Limb (tissue), 2 donors: Measurements from ENCODE around the gene GAS7.
"Not testable (repeated sequence)": the region's sequence is repeated elsewhere in the genome, so short reads cannot be mapped to it uniquely, and the experiment has no call there.

Experiments used
- DNase-seq, 2 donors: peaks; one replicate each; pipeline ENCODE4 v3.0.0-alpha.2; 2016; ENCODE audit errors: extremely low spot score in 2 of 2

Gene GAS7

DNA sequence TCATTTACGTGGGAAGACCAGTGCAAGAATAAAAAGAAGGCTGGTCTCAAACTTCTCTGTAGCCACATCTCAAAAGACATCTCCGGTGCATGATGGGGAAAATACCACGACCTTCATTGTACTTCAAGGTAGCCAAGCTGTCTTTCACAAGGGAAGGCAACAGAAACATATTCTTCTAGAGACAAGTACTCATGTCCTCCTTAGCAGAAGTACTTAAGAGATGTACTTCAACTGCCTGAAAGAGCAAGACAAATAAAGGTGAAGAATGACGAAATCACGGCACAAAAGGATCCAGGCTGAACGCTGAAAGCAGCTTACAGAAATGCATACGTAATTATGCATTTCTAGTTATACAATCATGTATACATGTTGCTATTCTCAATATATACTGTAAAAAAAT, 169.3 kb downstream of the GAS7 start:
- DNase-seq, result no peak

GRCh38 chr17:10025976-10026901, 172.2 kb downstream of the GAS7 start:
- DNase-seq, result peak in 1 of 2 donors; percentile 63

DNA sequence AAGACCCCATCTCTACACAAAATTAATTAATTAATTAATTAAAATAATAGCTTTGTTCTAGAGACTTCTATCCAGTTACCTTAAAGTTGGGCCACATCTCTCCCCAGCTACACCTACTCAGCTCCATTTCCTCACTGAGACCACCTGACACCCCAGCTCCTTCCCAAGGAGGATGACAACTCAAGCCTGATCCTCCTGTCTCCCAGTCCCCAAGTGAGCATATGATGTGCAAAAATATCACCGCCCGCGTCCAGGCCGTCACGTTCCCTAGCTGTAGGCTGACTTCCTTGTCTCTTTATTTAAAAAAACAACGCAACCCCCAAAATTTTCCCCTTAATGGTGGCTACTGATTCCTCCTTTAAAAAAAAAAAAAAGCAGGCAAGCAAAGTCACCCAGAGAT, 173.2 kb downstream of the GAS7 start:
- DNase-seq, result no peak

DNA sequence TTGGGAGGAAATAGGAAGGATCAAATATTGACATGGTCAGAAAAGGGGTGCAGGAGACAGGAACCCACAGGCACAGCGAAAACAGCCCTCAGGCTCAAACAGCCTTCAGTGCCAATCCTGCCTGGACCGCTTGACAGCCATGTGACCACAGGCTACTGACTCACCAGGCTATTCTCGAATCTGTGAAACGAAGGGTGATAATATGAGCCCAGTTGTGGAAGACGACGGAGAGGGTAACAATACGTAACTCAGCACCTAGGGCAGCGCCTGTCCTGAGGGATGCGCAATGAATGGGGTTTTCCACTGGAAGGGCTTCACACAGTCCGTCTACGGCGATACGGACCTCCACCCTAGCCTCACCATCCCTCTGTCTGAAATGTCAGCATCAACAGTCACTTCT, 176.0 kb downstream of the GAS7 start:
- DNase-seq, result no peak

GRCh38 chr17:10021272-10021984, 177.0 kb downstream of the GAS7 start:
- no peak for DNase-seq

DNA sequence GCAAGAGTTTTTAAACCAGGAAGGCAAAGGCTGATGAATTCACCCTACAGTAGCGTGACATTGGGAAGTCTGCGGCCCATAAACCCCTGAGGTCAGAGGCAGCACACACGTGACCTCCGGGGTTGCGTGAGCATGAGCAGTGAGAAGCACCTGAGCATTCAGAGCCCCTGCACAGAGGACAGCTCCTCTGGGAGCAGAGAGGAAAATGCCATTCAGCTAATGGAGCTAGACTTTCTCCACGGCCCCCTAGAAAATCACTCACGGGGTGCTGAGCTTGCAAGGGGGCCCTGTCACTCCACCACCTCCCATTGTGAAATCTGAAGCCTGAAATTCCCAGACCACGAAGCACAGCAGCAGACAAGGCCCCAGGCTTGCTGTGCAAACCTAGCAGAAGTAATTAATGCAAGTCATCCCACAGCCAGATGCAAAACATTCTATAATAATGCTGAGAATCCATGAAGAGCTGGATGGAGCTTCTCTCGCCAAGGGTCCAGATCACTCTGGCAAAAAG, 178.4 kb downstream of the GAS7 start:
- no peak for DNase-seq

DNA sequence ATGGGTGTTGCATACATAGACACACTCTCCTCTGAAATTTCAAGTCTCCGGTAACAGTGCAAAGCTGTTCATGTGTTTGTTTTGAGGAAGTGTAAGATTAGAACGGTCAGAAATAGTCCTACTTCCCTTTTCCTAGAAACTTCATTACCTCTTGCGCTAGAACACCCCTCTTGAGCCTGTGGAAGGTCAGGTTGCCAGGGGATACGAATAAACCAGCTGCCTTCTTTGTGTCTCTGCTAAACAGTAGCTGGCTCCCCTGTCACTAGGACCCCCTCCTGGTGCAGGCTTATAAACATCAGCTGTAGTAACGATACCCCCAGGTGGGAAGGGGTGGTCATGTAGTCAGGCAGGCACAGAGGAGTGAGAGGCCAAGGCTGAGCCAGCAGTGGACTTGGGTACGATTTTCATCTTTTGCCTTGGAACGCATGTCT, 179.9 kb downstream of the GAS7 start:
- DNase-seq, result no peak

GRCh38 chr17:10016958-10017570, 181.3 kb downstream of the GAS7 start:
- not testable (repeated sequence) for DNase-seq

- DNase-seq, result no peak
These were observed 184.9 kb downstream of the GAS7 start for GRCh38 chr17:10013365-10014112.

DNA sequence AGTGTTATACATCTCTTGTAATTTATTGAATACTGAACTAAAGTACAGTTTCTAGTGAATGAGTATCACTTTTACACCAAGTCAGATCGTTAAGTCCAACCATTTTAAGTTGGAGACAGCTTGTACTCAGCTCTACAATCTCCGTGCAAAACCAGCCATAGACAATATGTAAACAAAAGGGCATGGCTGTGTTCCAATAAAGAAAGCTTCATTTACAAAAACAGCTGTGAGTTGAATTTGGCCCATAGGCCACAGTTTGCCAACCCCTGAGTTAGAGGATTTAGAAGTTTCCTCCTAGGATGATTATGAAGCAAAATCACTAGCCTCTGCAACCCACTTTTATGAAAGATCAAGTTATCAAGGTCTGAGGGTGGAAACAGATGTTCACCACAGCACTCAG, 187.7 kb downstream of the GAS7 start:
- no peak for DNase-seq

GRCh38 chr17:10003705-10004104, 194.7 kb downstream of the GAS7 start:
- DNase-seq, result no peak

- DNase-seq, result not testable (repeated sequence)
These were observed 195.6 kb downstream of the GAS7 start for GRCh38 chr17:10002567-10003360.

DNA sequence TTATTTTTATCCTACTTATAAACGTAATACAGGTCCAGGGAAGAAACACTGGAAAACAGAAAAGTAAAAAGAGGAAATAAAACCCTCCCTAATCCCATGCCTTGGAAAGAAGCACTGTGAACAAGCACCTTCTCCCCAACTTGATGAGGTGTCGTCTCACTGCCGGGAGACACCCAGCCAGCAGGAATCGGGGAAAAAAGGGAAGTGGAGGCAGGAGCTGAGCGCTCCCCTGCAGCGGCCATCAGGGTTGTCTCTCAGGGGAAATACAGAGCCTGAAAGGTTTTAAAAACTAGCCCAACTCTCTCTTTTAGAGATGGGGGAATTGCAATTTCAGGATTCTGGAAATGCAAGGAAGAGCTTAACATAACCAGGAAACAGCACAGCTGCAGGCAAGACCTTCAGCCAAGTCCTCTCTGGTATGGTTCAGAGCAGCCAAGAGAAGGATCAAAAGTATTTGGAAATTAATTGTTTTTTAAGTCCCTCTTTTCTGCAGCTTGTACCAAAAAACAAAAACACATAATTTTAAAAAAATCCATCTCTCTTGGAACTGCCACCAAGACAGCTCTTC, 197.0 kb downstream of the GAS7 start:
- peak in 1 of 2 donors; percentile 60 for DNase-seq

- no peak for DNase-seq
These were observed 198.3 kb downstream of the GAS7 start for GRCh38 chr17:9999919-10000695.

DNA sequence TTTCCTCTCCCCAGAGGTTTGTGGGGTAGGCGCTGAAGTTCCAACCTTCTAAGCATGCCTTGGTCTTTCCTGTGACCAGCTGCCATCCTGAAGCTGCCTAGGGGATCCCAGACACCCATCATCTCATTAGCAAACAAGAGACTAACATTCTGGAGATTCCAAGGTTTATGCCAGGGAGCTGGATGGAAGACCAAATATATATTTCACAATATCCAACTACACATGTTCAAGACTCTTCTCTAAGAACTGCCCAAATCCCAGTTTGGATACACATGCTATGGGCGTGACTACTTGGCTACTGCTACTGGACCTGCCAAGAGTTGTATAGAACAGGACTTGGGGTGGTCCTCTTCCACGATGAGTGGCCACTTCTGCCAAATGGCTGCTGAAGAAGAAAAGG, 200.3 kb downstream of the GAS7 start:
- DNase-seq, result no peak

GRCh38 chr17:9994761-9995160, 203.6 kb downstream of the GAS7 start:
- no peak for DNase-seq

DNA sequence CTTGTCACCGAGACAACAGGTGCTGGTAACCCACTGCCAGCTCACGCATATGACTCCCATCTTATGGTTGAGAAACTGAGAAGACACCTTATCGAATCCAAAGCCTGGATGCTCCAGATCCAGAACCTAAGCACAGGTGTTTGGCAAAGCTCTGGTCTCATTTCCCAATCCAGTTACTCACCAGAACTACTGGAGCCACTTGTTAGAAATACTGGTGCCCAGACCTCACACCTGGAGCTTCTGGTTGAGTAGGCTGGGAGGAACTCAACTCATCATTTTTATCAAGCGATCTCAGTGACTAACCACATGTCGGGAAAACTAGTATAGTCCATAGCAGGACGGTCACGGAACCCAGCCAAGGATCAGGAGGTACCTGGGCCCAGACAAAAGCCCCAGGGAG, 206.6 kb downstream of the GAS7 start:
- no peak for DNase-seq

DNA sequence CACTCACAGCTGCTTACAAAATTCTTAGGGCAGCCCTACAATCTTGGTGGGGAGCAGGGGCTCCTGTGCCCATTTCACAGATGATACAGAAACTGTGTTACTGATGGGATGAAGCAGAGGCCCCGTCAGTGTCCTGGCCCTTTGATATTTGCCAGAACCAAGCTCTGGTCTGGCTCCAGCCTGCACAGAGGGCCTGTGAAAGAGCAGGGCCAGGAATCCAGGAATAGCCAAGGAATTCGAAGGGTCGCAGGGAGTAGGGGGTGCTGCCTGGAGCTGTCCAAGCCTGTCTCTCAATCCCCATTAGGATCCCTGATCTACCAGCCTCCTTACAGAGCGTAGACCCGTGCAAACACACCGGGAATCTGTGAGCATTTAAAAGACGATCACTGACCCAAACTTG, 207.1 kb downstream of the GAS7 start:
- DNase-seq, result no peak
